GM12878 (cell line): ENCODE measurements around the gene ADPGK. TPM values are rescaled to one million over a fixed set of nuclear protein-coding genes. Genes with fewer than 3 reads are reported as not detected.

Experiments
- ASH2L ChIP-seq: fragments of 300-600, 200-600 bp; sonication (generic); IDR thresholded peaks from 2 replicates; pipeline ENCODE4 v1.6.1; 2017; ENCODE audit warnings: low read depth, mild to moderate bottlenecking, borderline replicate concordance
- BACH1 ChIP-seq: fragments of 450-650 bp; IDR thresholded peaks from 2 replicates; pipeline ENCODE4 v1.6.1; 2017; ENCODE audit warnings: mild to moderate bottlenecking, borderline replicate concordance
- BCL11A ChIP-seq: IDR thresholded peaks from 2 replicates; pipeline ENCODE4 v1.6.1; 2011; ENCODE audit warnings: low read depth, low read length
- BHLHE40 ChIP-seq, 2 experiments: fragments of 450-650 bp in 1 of 2; IDR thresholded peaks; 2 replicates each; pipeline ENCODE4 v1.6.1; 2011 to 2017; ENCODE audit warnings: low read depth in 2 of 2, borderline replicate concordance in 1 of 2, improper control_type of control experiment in 1 of 2, low read length in 1 of 2, mild to moderate bottlenecking in 1 of 2
- BRCA1 ChIP-seq: IDR thresholded peaks from 2 replicates; pipeline ENCODE4 v1.6.1; 2011; ENCODE audit warnings: low read depth, low read length, improper control_type of control experiment
- E4F1 ChIP-seq: fragments of 450-650 bp; IDR thresholded peaks from 2 replicates; pipeline ENCODE4 v1.6.1; 2018; ENCODE audit warnings: borderline replicate concordance, mild to moderate bottlenecking; ENCODE audit not compliant: partially characterized antibody
- EP300 ChIP-seq, 2 experiments: fragments of 150-350 bp in 1 of 2; IDR thresholded peaks; 2 replicates each; pipeline ENCODE4 v1.6.1; 2011 to 2012; ENCODE audit warnings: low read depth in 2 of 2, low read length in 2 of 2, borderline replicate concordance in 1 of 2, improper control_type of control experiment in 1 of 2, inconsistent platforms in 1 of 2; ENCODE audit not compliant: control insufficient read depth in 1 of 2
- GABPA ChIP-seq: IDR thresholded peaks from 2 replicates; pipeline ENCODE4 v1.6.1; 2014; ENCODE audit warnings: antibody characterized with exemption, low read depth, mild to moderate bottlenecking, inconsistent platforms
- HDGF ChIP-seq: fragments of 450-650 bp; IDR thresholded peaks from 2 replicates; pipeline ENCODE4 v1.6.1; 2016; ENCODE audit warnings: antibody characterized with exemption
- IKZF1 ChIP-seq: fragments of 450-650 bp; conservative IDR thresholded peaks from 2 replicates; pipeline ENCODE4 v1.6.1; 2017; ENCODE audit warnings: antibody characterized with exemption, mild to moderate bottlenecking
- LARP7 ChIP-seq: fragments of 450-650 bp; IDR thresholded peaks from 2 replicates; pipeline ENCODE4 v1.6.1; 2017; ENCODE audit warnings: mild to moderate bottlenecking
- RELA ChIP-seq: fragments of 450-650 bp; IDR thresholded peaks from 2 replicates; pipeline ENCODE4 v1.8.0; 2014; ENCODE audit warnings: borderline replicate concordance; ENCODE audit not compliant: partially characterized antibody
- RFX5 ChIP-seq: IDR thresholded peaks from 2 replicates; pipeline ENCODE4 v1.6.1; 2011; ENCODE audit warnings: low read depth, low read length, improper control_type of control experiment
- SP1 ChIP-seq: IDR thresholded peaks from one replicate; pipeline ENCODE4 v1.6.1; 2011; ENCODE audit warnings: low read depth, low read length
- SREBF2 ChIP-seq: IDR thresholded peaks from 2 replicates; pipeline ENCODE4 v1.6.1; 2012; ENCODE audit warnings: mild to moderate bottlenecking, low read length
- USF1 ChIP-seq: IDR thresholded peaks from 2 replicates; pipeline ENCODE4 v1.6.1; 2011; ENCODE audit warnings: borderline replicate concordance, low read depth, mild to moderate bottlenecking, moderate library complexity, mixed read lengths, low read length; ENCODE audit not compliant: insufficient read depth; ENCODE audit errors: extremely low read length
- ZNF207 ChIP-seq: fragments of 450-650 bp; IDR thresholded peaks from 2 replicates; pipeline ENCODE4 v1.6.1; 2014; ENCODE audit warnings: antibody characterized with exemption, mild to moderate bottlenecking, borderline replicate concordance
- ZNF622 ChIP-seq: fragments of 450-650 bp; IDR thresholded peaks from 2 replicates; pipeline ENCODE4 v1.6.1; 2017; ENCODE audit warnings: mild to moderate bottlenecking, inconsistent platforms
- ZZZ3 ChIP-seq: IDR thresholded peaks from 2 replicates; pipeline ENCODE4 v1.6.1; 2011; ENCODE audit warnings: low read depth; ENCODE audit not compliant: control insufficient read depth, insufficient read length
- polyA plus RNA-seq, 11 experiments: library from polyadenylated mRNA; depleted of rRNA in 4 of 11; unstranded in 6 of 11; stranded (reverse) in 5 of 11; fragments of >200 nt; fragmentation: Nextera tagmentation in 4 of 11; fragmentation: Illumina TruSeq in 1 of 11; extraction: Ambion mirVana in 4 of 11; extraction: Trizol in 1 of 11; gene quantifications; 1 replicate in 1 of 11; 2 replicates in 10 of 11; pipeline versions ENCODE4 v1.2.1 to v1.2.3, GENCODE V29; 2011 to 2016; ENCODE audit warnings: inconsistent platforms in 2 of 11, missing spikeins in 2 of 11, low read depth in 1 of 11
- total RNA-seq, 4 experiments: library from RNA; depleted of rRNA in 3 of 4; stranded (reverse); fragments of >200 nt in 3 of 4; fragmentation: Illumina TruSeq in 1 of 4; extraction: Trizol in 1 of 4; gene quantifications; 2 replicates each; pipeline versions ENCODE4 v1.2.1 to v1.2.3, GENCODE V29; 2013 to 2021
- TF ChIP-seq, protein P1 (sequence below): fragments of 450-650 bp; IDR thresholded peaks from 2 replicates; pipeline ENCODE4 v1.6.1; 2017; ENCODE audit warnings: borderline replicate concordance
- TF ChIP-seq, protein P2 (sequence below): fragments of 450-650 bp; IDR thresholded peaks from 2 replicates; pipeline ENCODE4 v1.6.1; 2017; ENCODE audit warnings: low read depth, mild to moderate bottlenecking, moderate library complexity
- TF ChIP-seq, protein P3 (sequence below): fragments of 450-650 bp; IDR thresholded peaks from 2 replicates; pipeline ENCODE4 v1.6.1; 2018; ENCODE audit warnings: mild to moderate bottlenecking, low read depth, moderate library complexity; ENCODE audit not compliant: partially characterized antibody

Gene ADPGK
- total and polyA plus RNA-seq, 10 of the 15 experiments (the other 5 are each of a cell fraction or from before 2014, with no cell fraction given), result 13.8 to 146 (median 56.7) TPM

DNA sequence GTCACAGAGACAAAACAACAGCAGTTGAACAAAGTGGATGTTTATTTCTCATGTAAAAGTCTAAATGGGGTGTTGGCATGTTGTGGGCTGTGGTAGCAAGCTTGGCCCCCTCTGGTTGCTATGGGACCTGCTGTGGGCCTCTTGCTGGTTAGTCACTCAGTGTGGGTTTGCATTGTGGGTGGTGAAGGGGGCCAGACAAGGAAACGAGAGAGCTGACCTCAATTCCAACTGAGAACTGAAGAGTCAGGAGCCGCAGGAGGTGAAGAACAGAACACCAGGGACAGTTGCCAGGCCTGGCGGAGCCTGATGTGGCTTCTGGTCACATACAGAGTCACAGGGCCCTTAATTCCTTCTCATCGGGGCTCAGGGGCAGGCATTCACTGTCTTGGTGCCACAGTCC lies 1.9 kb upstream of the ADPGK start (continued):
- TF ChIP-seq HDGF (0 out of 2 replicates have a peak, but pooled peaks have one; percentile 19), E4F1 (no peak), ZZZ3 (no peak), RELA (no peak), ASH2L (no peak), LARP7 (no peak), BACH1 (0 out of 2 replicates have a peak, but pooled peaks have one; percentile 13), ZNF207 (no peak), SREBF2 (no peak), IKZF1 (peak; percentile 55), ZNF622 (no peak), RFX5 (0 out of 2 replicates have a peak, but pooled peaks have one; percentile 23), BRCA1 (no peak), USF1 (no peak), SP1 (peak; percentile 68), BHLHE40 (IDR thresholded peaks at IDR 0.05; ENCODE audit: borderline replicate concordance in 1 of 2, low read depth in 2 of 2, low read length in 1 of 2) (0 out of 4 replicates have a peak, but pooled peaks of 1 of the 2 experiments have one; percentile 47), EP300 (IDR thresholded peaks at IDR 0.05; ENCODE audit: borderline replicate concordance in 1 of 2, control insufficient read depth in 1 of 2, low read depth in 2 of 2, low read length in 2 of 2) (peak in 1 of 2 experiments; percentile 12; a peak in 1 of 4 replicates), GABPA (no peak), BCL11A (peak; percentile 44; the same call in 1 of the 2 replicates)
- TF ChIP-seq, protein P1, sequence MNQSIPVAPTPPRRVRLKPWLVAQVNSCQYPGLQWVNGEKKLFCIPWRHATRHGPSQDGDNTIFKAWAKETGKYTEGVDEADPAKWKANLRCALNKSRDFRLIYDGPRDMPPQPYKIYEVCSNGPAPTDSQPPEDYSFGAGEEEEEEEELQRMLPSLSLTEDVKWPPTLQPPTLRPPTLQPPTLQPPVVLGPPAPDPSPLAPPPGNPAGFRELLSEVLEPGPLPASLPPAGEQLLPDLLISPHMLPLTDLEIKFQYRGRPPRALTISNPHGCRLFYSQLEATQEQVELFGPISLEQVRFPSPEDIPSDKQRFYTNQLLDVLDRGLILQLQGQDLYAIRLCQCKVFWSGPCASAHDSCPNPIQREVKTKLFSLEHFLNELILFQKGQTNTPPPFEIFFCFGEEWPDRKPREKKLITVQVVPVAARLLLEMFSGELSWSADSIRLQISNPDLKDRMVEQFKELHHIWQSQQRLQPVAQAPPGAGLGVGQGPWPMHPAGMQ, result no peak
- TF ChIP-seq, protein P2, sequence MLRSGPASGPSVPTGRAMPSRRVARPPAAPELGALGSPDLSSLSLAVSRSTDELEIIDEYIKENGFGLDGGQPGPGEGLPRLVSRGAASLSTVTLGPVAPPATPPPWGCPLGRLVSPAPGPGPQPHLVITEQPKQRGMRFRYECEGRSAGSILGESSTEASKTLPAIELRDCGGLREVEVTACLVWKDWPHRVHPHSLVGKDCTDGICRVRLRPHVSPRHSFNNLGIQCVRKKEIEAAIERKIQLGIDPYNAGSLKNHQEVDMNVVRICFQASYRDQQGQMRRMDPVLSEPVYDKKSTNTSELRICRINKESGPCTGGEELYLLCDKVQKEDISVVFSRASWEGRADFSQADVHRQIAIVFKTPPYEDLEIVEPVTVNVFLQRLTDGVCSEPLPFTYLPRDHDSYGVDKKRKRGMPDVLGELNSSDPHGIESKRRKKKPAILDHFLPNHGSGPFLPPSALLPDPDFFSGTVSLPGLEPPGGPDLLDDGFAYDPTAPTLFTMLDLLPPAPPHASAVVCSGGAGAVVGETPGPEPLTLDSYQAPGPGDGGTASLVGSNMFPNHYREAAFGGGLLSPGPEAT, result peak; percentile 20; the same call in 1 of the 2 replicates
- TF ChIP-seq, protein P3, sequence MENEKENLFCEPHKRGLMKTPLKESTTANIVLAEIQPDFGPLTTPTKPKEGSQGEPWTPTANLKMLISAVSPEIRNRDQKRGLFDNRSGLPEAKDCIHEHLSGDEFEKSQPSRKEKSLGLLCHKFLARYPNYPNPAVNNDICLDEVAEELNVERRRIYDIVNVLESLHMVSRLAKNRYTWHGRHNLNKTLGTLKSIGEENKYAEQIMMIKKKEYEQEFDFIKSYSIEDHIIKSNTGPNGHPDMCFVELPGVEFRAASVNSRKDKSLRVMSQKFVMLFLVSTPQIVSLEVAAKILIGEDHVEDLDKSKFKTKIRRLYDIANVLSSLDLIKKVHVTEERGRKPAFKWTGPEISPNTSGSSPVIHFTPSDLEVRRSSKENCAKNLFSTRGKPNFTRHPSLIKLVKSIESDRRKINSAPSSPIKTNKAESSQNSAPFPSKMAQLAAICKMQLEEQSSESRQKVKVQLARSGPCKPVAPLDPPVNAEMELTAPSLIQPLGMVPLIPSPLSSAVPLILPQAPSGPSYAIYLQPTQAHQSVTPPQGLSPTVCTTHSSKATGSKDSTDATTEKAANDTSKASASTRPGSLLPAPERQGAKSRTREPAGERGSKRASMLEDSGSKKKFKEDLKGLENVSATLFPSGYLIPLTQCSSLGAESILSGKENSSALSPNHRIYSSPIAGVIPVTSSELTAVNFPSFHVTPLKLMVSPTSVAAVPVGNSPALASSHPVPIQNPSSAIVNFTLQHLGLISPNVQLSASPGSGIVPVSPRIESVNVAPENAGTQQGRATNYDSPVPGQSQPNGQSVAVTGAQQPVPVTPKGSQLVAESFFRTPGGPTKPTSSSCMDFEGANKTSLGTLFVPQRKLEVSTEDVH, result no peak
